GM18861 (cell line): ENCODE measurements around the gene OR4D6.
A peak's percentile ranks its signal among the peaks of the same experiment; 100 is the strongest.
"Not testable (repeated sequence)": the region's sequence is repeated elsewhere in the genome, so short reads cannot be mapped to it uniquely, and the experiment has no call there.

Experiments
- ATAC-seq: cut with Tn5 transposase; IDR thresholded peaks from one replicate; pipeline ENCODE4 v1.9.1; 2021; ENCODE audit not compliant: unreplicated experiment

The OR4D6 gene

DNA sequence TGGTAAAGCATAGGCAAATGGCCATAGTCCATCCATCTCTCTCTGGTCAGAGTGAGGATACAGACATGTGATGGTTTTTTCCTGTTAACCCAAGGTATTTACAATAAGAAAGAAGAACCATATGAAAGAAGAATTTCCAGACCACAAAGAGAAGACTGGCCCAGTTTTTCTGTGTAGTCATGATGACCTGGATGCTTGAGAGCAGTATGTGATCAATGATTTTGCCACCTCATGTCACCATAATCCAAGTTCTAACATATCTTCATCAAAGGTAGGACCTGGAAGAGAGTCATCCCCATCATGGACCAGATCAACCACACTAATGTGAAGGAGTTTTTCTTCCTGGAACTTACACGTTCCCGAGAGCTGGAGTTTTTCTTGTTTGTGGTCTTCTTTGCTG, at the start of gene OR4D6:
TSS of gene OR4D6 (plus strand) at position 301 of the 400 bp plus-strand sequence. CDS start at position 301, 0 bp downstream.
- ATAC-seq: no peak

DNA sequence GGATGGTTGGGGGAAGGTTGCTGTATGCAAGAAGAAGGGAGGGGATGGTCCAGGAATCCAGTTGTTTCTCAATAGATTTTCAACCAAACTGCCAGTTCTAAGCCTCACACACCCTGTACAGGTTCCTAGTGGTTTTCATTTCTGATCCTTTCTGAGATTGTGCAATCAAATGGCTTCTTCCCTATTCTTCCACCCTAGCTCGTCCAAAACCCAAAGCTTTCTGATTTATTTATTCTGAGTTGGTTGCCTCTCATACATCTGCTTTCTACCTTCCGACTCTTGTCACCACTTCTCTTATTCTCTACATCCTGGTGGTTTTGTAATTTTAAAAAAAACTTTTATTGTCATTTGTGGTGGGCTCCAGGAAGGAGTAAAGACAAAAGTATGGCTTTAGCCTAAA, 43.1 kb upstream of the OR4D6 start:
- no peak for ATAC-seq

- ATAC-seq: no peak
Measured at GRCh38 chr11:59415111-59415510, 41.6 kb upstream of the OR4D6 start.

GRCh38 chr11:59416613-59417012, 40.1 kb upstream of the OR4D6 start:
- no peak for ATAC-seq

- ATAC-seq: no peak
Measured at GRCh38 chr11:59417023-59417422, 39.7 kb upstream of the OR4D6 start.

DNA sequence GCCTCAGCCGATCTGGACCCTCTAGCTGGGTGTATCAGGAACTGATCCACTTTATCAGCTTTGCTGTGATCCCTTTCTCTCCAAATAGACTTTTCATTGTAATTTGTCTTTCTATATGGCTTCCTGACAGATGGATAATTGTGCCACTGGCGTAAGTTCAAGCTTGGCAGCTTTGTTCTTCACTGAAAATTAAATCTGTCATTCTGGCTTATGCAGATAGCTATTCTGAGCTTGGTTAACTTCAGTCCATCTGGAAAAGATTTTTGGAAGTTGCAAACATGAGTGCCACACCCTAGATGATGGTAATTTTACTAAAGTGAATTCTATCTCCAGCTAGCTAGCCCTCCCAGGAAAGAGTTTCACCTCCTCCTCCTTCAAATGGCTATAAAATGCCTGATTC, 38.6 kb upstream of the OR4D6 start:
- no peak for ATAC-seq

GRCh38 chr11:59423835-59424234, 32.9 kb upstream of the OR4D6 start:
- ATAC-seq: no peak

- no peak for ATAC-seq
Measured at GRCh38 chr11:59425131-59425530, 31.6 kb upstream of the OR4D6 start.

DNA sequence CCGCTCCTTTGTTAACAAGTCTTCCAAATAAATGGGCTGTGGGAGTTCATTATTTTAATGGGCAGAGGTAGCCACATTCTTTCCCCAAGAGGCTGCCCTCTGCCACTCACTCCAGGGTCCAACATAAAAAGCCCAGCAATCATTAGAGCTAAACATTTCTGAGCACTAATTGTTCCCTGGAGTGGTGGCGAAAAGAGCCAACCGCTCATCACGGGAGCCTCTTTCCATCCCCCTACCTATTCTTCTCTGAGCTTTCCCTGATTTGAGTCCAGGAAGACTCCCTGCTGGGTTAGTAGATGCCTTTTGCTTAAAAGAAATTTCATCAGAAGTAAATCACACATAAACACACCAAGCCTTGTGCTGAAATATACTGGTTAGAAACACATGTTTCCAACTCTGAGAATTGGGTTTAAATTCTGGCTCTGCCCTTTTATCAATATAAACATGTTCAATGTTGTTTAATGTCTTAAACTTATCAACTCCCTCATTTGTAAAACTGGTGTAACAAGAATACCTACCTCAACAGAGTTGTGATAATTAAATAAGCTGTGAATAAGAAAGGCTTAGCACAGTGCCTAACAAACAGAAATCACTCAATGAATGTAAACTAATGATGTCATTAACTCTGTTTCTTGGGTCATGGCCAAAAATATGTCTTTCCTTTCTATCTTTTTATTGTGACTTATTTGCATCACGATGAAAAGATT, 30.2 kb upstream of the OR4D6 start, which contains the start of gene OR5A2:
TSS of gene OR5A2 (minus strand) at position 53 of the 707 bp plus-strand sequence. CDS start 3,460 bp downstream, outside the sequence.
- no peak for ATAC-seq

DNA sequence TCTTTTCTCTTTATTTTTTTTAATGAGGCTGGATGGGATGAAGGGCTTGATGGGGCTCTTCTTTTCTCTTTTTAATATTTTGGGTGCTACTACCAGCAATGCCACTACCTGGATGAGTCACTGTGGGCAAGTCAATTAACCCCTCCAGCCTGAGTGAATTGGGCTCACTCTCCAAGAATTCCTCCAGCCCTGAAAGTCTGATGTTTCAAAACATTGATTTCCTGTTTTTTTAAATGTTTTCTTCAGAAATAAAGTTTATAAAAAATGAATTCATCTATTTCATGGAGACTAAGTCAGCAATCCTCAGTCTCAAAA, 29.7 kb upstream of the OR4D6 start:
- no peak for ATAC-seq

- peak; percentile 88 for ATAC-seq
Measured at GRCh38 chr11:59429924-59430516, 26.7 kb upstream of the OR4D6 start.

GRCh38 chr11:59436169-59436568, 20.6 kb upstream of the OR4D6 start, which contains the start of gene OR5A1:
TSS of gene OR5A1 (plus strand) at chr11:59436469. CDS start at chr11:59443169, 6,700 bp downstream.
- ATAC-seq: no peak

DNA sequence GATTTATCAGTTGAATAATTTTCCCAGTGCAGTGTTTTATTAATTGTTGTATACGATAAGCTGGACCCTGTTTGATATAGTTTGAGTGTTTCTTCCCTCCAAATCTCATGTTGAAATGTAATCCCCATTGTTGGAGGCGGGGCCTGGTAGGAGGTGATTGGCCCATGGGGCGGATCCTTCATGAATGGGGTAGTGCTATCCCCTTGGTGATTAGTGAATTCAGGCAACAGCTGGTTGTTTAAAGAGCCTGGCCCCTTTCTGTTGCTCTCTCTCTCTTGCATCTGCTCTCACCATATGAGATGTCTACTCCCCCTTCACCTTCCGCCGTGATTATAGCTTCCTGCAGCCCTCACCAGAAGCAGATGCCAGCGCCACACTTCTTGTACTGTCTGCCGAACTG, 19.0 kb upstream of the OR4D6 start:
- no peak for ATAC-seq

GRCh38 chr11:59445624-59446023, 11.1 kb upstream of the OR4D6 start:
- not testable (repeated sequence) for ATAC-seq

DNA sequence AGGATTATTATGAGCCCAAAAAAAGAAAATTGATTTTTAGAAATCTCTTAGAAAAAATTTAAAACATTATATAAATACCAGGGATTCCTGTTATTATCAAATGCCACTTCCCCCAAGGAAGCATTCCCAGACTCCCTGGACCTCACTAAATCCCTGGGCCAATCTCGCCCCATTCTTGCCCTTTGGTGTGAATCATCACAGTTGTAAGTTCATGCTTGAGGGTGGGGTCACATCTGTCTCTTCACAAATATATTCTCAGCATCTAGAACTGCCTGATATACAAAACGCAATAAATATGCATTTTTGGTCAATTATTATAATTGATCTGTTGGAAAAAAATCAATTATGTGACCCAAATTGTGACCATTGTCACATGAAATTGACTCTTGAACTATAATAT, 8.3 kb upstream of the OR4D6 start:
- ATAC-seq: no peak

DNA sequence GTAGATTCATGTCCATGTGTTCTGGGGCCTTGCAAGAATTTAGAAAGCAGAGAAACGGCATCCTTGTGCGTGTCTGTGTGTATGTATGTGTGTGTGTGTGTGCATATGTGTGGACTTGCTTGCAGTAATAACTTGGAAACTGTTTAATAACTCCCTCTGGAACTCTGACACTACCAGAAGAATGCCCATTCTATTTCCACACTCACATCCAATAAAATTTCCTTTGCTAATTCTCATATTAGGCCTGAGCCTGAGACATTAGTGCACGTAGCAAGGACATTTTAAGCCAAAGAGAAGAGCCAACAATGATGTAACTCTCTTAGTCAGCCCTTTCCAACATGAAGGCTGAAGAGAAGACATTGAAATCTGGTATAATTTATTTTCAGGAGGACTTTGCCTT, 3.2 kb downstream of the OR4D6 start:
- no peak for ATAC-seq

GRCh38 chr11:59463190-59463641, 6.5 kb downstream of the OR4D6 start:
- ATAC-seq: no peak

DNA sequence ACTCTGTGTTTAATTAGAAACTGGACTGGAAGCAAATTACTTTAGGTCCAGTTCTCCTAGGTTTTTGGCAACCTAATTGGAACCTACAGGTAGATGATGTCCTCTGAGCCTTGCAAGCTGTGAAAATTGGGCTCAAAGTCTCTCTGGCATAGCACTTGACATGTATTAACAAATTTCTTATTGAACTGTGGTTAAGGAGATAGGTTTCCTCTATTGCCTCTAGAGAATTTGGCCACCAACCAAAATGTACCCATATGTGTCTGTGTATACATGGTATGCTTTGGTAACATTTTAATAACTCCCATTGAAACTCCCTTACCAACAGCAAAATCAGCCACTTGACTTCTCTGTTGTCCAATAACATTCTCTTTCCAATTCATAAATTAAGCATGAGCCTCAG, 16.3 kb downstream of the OR4D6 start, which contains the start of gene OR4D10:
TSS of gene OR4D10 (plus strand) at position 301 of the 400 bp plus-strand sequence. CDS start 4,115 bp downstream, outside the sequence.
- no peak for ATAC-seq

DNA sequence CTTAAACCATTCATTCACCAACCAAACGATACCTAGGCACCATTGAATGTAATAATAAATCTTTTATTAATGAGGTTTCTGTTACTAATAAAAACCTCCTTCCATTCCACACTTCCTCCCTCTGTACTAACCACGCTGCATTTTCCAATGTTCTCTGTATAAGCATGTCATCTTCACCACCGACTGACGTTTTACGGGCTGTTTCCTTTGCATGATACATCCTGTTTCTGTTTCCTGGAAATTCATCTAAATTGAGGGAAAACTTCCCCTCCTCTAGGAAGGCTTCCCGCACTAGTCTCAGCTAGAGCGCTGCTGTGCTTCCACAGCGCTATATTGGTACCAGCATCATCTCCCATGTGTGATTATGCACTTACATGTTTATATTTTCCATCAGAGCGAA, 18.4 kb downstream of the OR4D6 start:
- no peak for ATAC-seq

DNA sequence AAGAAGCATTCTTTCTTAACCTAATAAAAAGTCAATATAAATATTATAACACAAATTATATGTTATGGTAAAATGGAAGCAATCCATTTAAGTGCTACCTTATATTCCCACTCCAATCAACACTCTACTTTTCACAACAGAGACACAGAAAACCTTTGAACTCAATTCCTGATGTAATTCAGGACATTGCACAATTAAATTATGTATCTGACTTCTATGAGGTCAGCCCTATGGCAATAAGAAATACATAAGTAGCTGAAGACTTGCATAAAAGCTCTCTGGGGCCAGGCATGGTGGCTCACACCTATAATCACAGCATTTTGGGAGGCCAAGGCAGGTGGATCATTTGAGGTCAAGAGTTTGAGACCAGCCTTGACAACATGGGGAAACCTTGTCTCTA, 23.1 kb downstream of the OR4D6 start:
- ATAC-seq: no peak

GRCh38 chr11:59480359-59480758, 23.6 kb downstream of the OR4D6 start:
- no peak for ATAC-seq

DNA sequence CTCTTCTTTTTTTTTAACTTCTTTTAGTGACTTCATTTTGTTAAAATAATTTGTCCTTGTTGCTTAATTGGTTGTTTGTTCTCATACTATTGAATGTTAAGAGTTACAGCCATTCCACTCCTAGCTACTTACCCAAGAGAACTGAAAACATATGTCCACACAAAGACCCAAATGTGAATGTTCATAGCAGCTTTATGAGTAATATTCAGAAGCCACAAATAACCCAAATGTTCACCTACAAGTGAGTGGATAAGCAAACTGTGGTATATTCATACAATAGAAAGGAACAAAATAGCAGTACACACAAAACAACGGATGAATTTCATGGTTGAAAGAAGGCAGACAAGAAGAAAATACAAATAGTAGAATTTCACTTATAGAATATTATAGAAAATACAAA, 45.2 kb downstream of the OR4D6 start:
- ATAC-seq: no peak

GRCh38 chr11:59503276-59503675, 46.5 kb downstream of the OR4D6 start, which contains the start of gene OR4D11:
TSS of gene OR4D11 (plus strand) at chr11:59503576. CDS start at chr11:59503576, 0 bp downstream.
- ATAC-seq: no peak
